ENCODE data around the gene PREPL. TPM values are rescaled to one million over a fixed set of nuclear protein-coding genes. Genes with fewer than 3 reads are reported as not detected.

The PREPL gene
- polyA plus RNA-seq, 1 donor (not counting 4 experiments of a cell fraction or from before 2014, with no cell fraction given): 36.4 TPM

DNA sequence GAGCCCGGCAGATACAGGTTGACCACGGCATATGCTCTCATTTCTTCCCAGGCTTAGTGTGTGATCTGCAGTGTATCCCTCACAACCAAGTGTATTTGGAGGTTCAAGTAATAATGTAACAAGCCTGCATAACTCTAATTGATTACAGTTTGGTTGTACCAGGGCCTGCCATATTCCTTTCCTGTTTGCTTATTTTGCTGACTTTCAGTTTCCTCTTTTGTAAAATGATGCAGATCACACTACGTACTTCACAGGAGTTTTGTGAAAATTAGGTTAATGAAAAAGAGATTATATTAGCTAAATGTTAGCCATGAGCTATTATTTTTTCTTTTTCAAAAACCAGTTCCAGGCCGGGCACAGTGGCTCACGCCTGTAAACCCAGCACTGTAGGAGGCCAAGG lies 60.2 kb downstream of the PREPL start:
- H3K4me3 ChIP-seq (ENCODE audit: control insufficient read depth in 2 of 3, extremely low read depth in 1 of 3, insufficient read depth in 2 of 3, low read depth in 1 of 3, low read length in 3 of 3): no peak overlapping the region
- no peaks in the 10 kb centered on the region for H3K9me3 ChIP-seq (ENCODE audit: control insufficient read depth, low read depth, low read length)
- no peak for DNase-seq (ENCODE audit: low read depth, low spot score)
- H3K79me2 ChIP-seq (ENCODE audit: control insufficient read depth, insufficient read depth, low read length): no peaks in the 10 kb centered on the region
- TF ChIP-seq EZH2 (IDR thresholded peaks at IDR 0.05; ENCODE audit: low read length) (no peak), CTCF (optimal IDR thresholded peaks at IDR 0.05 in 1 of 3, IDR thresholded peaks at IDR 0.05 in 1 of 3, conservative IDR thresholded peaks at IDR 0.05 in 1 of 3; ENCODE audit: extremely low read depth in 1 of 3, insufficient read depth in 2 of 3, low read length in 3 of 3) (no peak)
- H3K9me1 ChIP-seq (ENCODE audit: control insufficient read depth, extremely low read depth, insufficient read depth, low read length): no peaks in the 10 kb centered on the region
- H3K4me2 ChIP-seq (ENCODE audit: control insufficient read depth, extremely low read depth, insufficient read depth, low read depth, low read length): no peak overlapping the region
- FAIRE-seq: no peak
- no peak overlapping the region for H3K27ac ChIP-seq (ENCODE audit: control insufficient read depth, insufficient read depth, low read length)
- no peak overlapping the region for H2AFZ ChIP-seq (ENCODE audit: control insufficient read depth, low read length)
- H3K36me3 ChIP-seq (ENCODE audit: control insufficient read depth in 2 of 2, extremely low read depth in 1 of 2, insufficient read depth in 2 of 2, low read length in 2 of 2): no peaks in the 10 kb centered on the region
- no peaks in the 10 kb centered on the region for H3K27me3 ChIP-seq (ENCODE audit: control insufficient read depth, extremely low read depth, insufficient read depth, low read length)
- dilution Hi-C loops (cut with MboI; ENCODE audit: extremely low pct_ligation_motif_present, low sequenced_read_pairs): no loop called here
- no peaks in the 10 kb centered on the region for H4K20me1 ChIP-seq (ENCODE audit: control insufficient read depth, extremely low read depth, insufficient read depth, low read length)
- H3K4me1 ChIP-seq (ENCODE audit: control insufficient read depth, extremely low read depth, insufficient read depth, low read length): no peaks in the 10 kb centered on the region
- H3K9ac ChIP-seq (ENCODE audit: control insufficient read depth, extremely low read depth, insufficient read depth, low read length): no peak overlapping the region

GRCh38 chr2:44299635-44300034 lies 61.7 kb downstream of the PREPL start:
- H3K79me2 ChIP-seq (ENCODE audit: control insufficient read depth, insufficient read depth, low read length): no peaks in the 10 kb centered on the region
- no peaks in the 10 kb centered on the region for H3K9me3 ChIP-seq (ENCODE audit: control insufficient read depth, low read depth, low read length)
- no peaks in the 10 kb centered on the region for H3K4me1 ChIP-seq (ENCODE audit: control insufficient read depth, extremely low read depth, insufficient read depth, low read length)
- no peaks in the 10 kb centered on the region for H3K36me3 ChIP-seq (ENCODE audit: control insufficient read depth in 2 of 2, extremely low read depth in 1 of 2, insufficient read depth in 2 of 2, low read length in 2 of 2)
- dilution Hi-C loops (cut with MboI; ENCODE audit: extremely low pct_ligation_motif_present, low sequenced_read_pairs): no loop called here
- no peak overlapping the region for H2AFZ ChIP-seq (ENCODE audit: control insufficient read depth, low read length)
- H3K9me1 ChIP-seq (ENCODE audit: control insufficient read depth, extremely low read depth, insufficient read depth, low read length): no peaks in the 10 kb centered on the region
- DNase-seq (ENCODE audit: low read depth, low spot score) (no peak), FAIRE-seq (no peak)
- H3K9ac ChIP-seq (ENCODE audit: control insufficient read depth, extremely low read depth, insufficient read depth, low read length): no peak overlapping the region
- H3K4me3 ChIP-seq (ENCODE audit: control insufficient read depth in 2 of 3, extremely low read depth in 1 of 3, insufficient read depth in 2 of 3, low read depth in 1 of 3, low read length in 3 of 3): no peak overlapping the region
- H3K27ac ChIP-seq (ENCODE audit: control insufficient read depth, insufficient read depth, low read length): no peak overlapping the region
- TF ChIP-seq CTCF (optimal IDR thresholded peaks at IDR 0.05 in 1 of 3, IDR thresholded peaks at IDR 0.05 in 1 of 3, conservative IDR thresholded peaks at IDR 0.05 in 1 of 3; ENCODE audit: extremely low read depth in 1 of 3, insufficient read depth in 2 of 3, low read length in 3 of 3) (no peak), EZH2 (IDR thresholded peaks at IDR 0.05; ENCODE audit: low read length) (no peak)
- no peaks in the 10 kb centered on the region for H3K27me3 ChIP-seq (ENCODE audit: control insufficient read depth, extremely low read depth, insufficient read depth, low read length)
- H3K4me2 ChIP-seq (ENCODE audit: control insufficient read depth, extremely low read depth, insufficient read depth, low read depth, low read length): no peak overlapping the region
- H4K20me1 ChIP-seq (ENCODE audit: control insufficient read depth, extremely low read depth, insufficient read depth, low read length): no peaks in the 10 kb centered on the region

Measured in keratinocyte (primary cell).